GM21723 (cell line): ENCODE results near the gene TRABD2B.

ENCODE experiments used
- ATAC-seq: cut with Tn5 transposase; IDR thresholded peaks from one replicate; pipeline ENCODE4 v1.9.1; 2021; ENCODE audit warnings: mild to moderate bottlenecking, moderate library complexity; ENCODE audit not compliant: unreplicated experiment

Gene TRABD2B

DNA sequence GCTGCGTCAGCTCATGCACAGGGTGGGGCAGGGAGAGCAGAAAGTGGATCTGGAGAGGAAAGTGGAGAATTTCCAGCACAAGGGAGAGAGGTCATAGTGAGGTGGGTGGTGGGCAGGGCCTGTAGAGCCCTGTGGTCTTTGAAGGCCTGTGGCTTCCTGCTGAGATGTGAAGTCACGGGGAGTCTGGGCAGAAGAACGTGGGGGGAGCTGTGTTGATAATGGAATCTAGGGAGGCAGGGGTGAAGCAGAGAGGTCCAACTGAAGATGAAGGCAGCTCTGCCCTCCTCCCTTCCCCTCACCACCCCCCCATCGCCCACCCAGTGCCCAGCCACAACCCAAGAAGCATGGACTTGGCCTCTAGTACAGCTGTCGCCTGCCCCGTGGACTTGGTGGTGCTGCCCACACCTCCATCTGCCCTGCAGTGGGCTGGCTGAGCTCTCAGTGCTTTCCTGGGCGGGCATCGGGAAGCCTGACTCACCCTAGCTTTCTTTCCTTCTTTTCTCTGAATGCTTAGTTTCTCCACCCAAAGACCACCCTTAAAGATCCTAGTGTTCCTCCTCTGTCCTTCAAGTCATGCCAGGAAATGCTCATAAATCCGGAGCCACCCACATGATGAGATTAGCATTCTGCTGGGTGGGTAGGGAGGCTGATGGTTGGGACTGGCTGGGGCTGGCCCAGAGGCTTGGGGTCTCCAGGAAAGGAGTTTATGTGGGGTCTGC, 186.1 kb downstream of the TRABD2B start:
- ATAC-seq = no peak

DNA sequence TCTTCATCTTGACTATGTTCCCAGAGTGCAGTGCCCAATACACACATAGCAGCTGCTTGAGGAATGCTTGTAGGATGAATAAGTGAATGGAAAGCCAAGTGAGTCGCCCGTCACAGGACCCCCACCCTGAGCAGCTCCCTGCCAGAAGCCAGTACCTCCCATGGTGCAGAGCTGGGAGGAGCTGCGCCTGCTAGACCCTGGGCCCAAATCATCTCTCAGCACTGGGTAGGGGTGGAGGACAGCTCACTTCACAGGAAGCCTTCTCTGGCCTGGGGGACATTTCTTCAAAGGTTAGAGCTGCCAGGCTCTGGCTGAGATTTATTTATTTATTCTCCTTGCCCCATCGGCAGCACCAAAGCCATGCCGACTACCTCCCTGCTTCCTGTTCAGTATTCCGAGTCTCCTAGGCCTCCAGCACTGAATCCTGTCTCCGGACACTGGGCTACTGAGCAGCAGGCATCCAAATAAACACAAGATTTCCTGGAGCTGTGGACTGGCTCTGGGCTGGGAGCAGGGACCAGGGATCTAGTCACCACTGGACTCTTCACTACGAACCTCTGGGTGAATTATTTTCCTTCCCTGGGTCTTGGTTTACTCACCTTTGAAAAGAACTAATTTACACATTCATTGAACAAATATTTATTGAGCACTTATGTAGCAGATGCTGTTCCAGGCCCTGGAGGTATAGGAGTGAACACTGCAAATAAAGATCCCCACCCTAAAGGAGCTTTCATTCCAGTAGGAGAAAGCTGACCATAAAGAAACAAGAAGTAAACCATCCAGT, 187.7 kb downstream of the TRABD2B start:
- no peak for ATAC-seq

DNA sequence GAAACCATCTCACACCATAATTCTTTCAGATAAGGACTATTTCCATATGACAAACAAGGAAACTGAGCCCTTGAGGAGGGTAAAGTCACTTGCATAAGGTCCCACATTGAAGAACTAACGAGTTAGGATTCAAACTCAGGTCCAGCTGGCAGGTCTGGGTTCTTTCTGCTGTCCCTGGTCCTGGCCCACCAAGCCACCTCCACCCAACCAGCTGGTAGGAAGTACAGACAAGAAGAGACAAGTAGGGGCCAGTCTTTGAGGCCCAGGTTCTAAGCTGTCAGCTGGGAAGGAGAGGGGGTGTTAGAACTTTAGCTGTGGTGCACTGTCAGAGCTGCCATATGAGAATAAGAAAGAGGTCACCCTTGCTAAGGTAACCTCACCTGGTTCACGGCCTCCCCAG, 188.6 kb downstream of the TRABD2B start:
- ATAC-seq = no peak

DNA sequence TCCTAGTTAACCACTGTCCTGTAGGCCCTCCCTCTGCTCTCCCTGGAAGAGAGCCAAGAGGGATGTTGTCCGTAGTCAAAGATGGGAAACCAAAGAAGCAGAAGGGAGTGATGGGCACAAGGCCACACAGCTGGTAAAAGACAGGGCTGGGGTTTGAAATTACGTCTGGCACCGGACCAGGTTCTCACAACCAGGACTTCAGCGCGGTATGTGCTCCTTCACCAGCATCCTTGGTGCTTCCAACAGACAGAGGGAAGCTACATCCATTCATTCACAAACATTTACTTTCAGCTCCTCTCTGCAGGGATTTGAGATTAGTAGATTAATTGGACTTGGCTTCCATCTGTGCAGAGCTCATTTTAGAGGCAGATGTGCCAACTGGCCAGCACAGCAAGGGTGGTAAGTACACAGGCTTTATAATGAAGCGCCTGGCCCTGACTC, 191.2 kb downstream of the TRABD2B start:
- ATAC-seq = no peak

DNA sequence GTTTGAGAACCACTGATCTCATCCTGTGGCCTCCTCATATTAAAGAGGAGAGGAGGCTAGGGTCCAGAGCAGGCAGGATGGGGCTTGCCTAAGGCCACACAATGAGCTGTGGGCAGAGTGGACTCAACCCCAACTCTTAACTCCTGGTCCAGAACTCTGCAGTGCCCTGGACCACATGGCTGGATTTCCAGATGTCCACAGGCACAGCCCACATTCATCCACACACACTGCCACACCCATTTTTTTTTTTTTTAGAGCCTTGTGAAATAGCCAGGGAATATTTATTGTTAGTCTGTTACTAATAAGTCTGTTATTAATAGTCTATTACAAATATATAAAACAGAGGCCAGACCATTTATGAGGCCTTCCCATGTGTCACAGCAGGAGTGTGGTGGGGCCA, 192.2 kb downstream of the TRABD2B start:
- ATAC-seq = no peak

DNA sequence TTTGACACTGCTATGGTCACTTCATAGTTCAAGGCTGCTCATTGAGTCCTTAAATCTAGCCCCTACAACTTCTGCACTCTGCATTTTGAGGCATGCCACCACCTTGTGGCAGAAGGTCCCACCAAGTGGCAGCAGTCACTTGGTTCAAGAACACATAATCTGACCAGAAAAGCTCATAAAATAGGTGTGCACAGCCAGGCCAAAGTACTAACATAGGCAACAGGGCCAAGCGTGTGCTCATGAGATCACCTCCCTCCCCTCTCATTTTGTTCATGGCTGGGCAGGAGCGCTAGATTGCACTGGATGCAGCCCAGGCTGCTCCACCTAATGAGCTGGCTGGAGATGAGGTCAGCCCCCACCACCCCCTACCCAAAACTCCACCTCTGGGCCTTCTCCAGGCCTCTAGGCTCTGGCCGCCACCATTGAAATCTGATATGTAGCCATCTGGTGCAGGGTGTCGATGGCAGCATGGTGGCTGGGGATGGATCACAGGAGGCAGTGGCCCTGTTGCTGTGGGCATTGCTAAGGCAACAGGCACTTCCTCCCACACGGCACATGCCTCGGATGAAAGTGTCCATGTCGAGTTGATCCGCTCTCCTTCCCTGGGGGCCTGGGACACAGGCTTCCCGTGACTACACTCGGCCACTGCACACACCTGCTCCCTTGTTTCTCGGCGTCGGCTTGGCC, 193.2 kb downstream of the TRABD2B start:
- ATAC-seq = no peak

DNA sequence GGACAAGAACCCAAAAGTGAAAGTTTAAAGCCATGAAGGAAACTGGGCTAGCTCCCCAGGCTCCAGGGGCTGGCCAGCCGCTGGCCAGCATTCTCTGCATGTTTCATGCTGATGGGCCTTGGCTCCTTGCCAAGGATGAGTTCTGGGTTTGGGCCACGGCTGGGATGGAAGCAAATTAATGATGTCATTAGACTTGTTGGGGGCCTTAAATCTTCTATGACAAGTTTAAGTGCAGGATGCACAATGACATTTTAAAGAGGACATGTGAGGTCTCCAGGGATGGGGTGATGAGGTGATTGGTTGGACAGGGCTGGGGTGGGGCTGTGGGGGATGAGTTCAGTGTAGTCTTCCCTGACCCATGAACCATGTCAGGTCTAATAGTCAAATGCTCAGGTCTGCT, 199.6 kb downstream of the TRABD2B start:
- ATAC-seq = no peak

DNA sequence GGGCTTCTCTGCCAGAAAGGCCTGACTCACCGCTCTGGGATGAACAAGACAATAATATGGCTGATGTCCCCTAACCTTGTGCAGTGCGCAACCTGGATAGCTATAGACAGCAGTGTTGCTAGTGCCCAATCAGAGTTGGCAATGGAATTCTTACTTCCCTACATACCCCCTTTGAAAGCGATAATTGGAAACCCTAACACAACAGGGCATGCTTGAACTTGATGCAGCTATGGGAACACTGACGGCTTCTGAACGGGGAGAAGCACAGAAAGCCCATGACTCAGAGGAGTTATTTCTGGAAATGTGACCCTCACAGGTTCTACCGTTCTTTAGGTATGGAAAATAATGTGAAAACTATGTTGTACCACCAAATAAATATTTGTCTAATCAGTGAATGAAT, 200.6 kb downstream of the TRABD2B start:
- ATAC-seq = no peak

DNA sequence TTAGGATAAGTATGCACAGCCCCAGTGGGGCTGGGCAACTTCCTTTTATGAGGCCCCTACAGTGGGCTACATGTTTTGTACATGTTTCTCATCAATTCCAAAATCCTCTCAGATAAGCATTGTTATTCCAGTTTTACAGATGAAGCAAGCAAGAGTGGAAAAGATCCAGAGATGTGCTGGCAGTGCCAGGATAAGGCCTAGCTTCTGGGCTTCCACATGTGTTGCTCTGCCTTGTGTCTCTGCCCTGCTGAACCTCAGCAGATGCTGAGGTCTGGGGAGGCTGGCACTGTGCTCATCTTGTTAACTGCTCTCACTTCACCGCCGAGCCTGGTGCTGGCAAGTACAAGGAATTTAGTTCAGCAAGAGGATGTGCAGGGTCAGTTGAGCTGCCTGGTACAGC, 202.1 kb downstream of the TRABD2B start:
- no peak for ATAC-seq

DNA sequence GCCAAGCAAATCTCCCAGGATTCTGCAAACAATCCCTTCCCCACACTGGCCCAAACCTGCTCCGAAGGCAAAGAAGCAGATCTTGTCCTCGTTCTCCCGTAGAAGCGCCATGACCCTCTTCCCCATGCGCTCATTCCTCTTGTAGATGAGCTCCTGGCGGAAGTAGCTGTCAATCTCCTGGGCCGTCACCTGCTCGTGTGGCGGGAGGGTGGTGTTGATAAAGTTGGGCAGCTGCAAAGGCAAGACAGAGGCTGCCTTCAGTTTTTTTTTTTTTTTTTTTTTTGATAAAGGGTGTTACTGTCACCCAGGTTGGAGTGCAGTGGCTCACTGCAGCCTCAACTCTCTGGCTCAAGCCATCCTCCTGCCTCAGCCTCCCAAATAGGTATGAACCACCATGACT, 202.7 kb downstream of the TRABD2B start:
- no peak for ATAC-seq

DNA sequence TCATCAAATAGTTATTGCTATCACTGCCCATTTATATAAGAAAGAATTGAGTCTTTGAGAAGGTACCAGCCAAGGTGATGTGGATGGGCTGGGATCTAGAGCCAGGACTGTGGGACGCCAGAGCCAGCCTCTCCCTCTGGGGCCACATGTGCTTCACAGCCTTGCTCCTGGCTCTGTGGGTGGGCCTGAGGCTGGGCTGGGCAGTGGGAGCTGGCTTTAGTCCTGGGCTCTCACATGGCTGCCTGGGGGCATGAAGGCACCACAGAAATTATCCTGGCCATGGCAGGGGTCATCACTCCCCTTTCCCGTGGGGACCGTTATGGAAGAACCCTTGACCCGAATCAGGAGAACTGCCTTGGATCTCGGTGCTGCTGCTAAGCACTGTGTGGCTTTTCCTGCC, 203.1 kb downstream of the TRABD2B start:
- ATAC-seq = no peak

DNA sequence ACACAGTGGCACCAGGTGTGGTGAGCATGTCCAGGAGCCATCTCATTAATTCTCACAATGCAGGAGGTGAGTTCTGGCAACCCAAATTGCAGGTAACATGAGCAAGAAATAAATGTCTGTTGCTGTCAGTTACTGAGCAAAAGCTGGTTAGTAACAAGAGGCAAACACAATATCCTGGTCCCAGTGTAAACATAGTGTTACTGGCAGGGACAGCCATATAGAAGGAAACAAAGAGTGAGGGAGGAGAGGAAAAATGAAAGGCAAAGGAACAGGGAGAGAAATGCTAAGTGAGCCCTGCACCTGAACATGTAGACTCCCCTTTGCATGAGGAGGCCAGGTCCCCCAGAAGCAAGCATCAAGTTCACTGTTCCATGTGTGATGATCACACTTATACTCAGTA, 203.6 kb downstream of the TRABD2B start:
- ATAC-seq = no peak

DNA sequence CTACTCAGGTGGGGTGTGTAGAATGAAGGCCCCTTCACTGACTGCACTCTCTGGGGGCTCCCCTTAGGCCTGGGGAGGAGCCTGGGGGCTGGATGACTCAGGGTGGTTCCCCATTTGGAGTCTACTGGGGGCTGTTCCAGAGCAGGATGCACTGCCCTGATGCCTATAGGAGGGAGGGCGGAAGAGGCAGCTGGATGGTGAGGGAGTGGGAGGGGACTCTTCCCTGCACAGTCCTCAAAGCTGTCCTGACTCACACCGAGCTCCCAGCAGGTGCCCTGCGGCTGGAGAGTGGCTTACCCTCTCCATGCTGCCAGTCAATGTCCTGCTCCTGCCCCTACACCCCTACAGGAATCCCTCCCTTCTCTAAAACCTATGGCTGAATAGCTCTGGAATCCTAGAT, 204.4 kb downstream of the TRABD2B start:
- ATAC-seq = no peak

DNA sequence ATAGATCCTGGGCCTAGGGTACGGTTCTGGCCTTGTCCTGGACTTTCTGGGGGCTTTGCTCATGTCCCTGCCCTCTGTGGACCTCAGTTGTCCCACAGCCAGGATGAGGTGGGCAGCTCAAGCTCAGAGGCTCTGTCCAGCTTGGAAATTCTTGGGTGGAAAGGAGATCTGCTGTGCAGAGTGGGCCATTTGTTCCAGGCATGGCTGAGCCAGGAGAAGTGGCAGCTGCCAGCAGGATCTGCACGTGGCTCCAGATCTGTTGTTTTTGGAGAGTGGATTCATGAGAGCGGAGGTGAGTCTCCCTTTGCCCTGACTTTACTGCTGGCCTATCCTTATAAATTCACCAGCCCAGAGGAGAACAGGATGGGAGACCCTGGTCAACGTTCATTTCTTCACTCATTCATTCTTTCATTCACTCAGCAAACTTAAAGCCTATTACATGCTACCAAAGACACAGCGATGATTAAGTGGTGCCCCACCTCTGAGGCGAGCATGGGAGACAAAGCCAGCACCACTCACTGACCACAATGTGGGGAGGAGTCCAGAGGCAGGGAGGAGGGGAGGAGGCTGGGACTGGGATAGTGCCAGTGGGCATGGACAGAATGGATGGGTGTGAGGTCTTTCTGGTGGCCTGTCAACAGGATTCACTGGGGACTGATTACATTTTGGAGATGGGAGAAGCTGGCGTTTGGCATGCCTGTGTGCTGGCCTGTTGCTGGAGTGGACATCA, 205.1 kb downstream of the TRABD2B start:
- no peak for ATAC-seq

DNA sequence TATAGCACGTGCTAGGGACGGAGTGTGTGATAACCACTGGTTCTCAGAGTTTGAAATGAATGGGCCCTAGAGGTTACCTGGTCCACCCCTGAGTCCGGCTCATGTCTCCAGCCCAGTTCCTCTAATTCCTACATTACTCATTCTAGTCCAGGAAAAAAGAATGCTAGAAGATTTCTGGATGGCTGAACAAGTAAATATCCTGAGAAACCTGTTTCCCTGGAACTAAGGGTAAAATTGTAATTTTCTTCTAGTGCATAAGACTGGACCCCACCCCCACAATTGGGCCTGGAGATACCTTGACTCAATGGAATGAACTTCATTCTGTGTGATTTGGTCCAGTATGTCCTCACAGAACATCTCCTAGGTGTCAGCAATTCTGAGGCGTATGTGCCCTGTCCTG, 208.4 kb downstream of the TRABD2B start:
- no peak for ATAC-seq

DNA sequence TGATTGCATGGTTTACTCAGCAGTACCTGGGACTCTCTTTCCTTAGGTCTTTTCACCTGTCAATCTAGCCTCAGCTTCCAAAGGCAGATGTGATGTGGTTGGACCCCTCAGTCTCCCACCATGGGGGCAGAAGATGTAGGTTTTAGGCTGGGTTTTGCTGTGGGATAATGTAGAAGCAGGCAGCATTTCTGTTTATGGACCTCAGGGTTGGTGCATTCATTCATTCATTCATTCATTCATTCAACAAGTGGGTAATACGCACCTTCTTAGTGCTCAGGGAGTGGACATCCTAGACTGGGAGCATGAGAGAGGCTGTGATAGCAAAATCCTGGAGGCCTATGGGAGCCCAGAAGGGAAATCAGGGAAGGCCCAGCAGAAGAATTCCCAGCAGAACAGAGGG, 209.6 kb downstream of the TRABD2B start:
- ATAC-seq = no peak

DNA sequence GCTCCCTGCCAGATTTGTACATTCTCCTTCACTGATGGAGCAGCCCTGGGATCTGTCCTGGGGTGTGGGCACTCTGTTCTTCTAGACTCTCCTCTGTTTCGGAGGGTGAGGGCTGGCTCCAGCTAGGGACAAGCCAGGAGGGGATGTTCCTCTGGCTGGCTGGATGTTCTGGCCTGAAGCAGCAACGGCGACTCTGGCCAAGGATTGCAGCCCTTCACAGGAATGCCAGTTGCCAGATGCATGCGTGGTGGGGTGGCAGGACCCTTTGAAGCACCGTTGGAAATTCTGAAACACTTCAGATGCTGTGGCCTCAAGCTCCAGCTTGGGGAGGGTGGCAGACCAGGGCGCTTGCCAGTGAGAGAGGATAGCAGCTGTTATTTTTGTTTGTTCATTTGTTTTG, 210.9 kb downstream of the TRABD2B start:
- no peak for ATAC-seq

DNA sequence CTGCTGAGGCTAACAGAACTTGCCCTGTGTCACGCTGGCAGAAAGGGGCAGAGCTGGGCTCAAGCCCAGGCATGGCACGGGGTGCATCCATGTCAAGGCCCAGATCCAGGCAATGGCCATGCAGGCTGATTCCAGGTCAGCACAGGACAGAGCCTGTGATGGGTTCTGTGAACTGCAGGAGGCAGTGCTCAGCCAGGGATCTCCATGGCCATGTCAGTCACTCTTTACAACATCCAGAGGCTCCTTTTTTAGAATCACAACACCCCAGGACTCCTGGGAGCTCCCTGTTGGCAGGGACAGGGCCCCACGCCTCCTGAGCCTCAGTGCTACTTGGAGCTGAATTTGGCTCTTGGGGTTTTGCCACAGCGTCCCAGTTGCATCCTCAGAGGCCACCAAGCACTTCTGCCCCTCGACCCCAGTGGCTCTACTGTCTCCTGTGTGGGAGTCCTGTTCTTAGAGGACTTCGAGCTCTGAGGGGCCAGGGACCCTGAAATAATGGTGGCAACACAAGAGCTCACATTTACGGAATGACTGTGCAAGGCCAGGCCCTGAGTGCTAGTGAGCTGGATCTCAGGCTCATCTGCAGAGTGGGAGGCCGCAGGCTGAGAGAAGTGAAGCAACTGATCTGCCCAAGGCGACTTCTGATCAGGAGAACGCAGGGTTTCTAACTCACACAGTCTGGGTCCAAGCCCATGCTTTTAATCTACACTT, 211.5 kb downstream of the TRABD2B start:
- ATAC-seq = no peak

DNA sequence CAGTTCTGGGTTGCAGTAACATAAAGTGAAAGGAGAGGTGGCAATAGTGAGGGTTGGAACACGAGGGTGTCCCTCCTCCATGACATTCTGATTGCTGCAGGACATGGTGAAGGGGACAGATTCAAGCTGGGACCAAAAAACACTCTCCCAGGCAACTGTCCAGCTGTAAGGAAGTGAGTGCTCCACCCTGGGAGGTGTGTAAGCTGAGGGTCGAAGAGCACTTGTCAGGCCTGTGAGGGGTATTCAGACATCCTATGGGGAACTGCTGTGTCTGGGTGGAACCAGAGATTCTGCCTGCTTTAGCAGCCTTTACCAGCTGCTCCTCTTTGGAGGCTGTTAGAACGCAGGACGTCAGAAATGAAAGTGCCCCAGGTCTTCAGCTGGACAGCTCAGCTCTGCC, 212.1 kb downstream of the TRABD2B start:
- ATAC-seq = no peak

DNA sequence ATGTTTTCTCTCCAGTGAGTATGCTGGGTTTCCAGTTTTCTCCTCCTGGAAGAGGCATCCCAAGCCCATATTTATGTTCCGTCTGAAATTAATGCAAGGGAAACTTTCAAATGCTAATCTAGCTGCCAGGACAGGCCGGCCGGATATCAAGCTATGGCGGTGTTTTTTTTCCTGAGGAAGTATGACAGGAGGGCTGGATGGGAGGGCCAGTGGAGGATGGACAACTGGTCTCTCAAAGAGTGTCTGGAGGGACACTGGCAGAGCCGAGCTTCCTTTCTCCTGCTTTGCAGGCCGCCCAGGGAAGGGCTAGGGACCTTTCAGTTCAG, 212.7 kb downstream of the TRABD2B start:
- no peak for ATAC-seq
